Prostate gland (tissue), 2 donors: ENCODE data around the gene SOWAHC. TPM values are rescaled to one million over a fixed set of nuclear protein-coding genes. Genes with fewer than 3 reads are reported as not detected.

Experiments used
- DNase-seq: peaks from one replicate; pipeline ENCODE4 v3.0.0-alpha.2; 2019; ENCODE audit warnings: low spot score
- H3K27ac ChIP-seq, 2 donors: fragments of 200-600 bp; sonication (generic); 2 replicates each; pipeline ENCODE4 v1.5.1; 2017 to 2019
- H3K27me3 ChIP-seq: fragments of 200-600 bp; sonication (generic); replicated peaks from 2 replicates; pipeline ENCODE4 v1.5.1; 2019; ENCODE audit not compliant: insufficient read depth
- H3K36me3 ChIP-seq, 2 donors: fragments of 200-600 bp; sonication (generic); 1 replicate in 1 of 2; 2 replicates in 1 of 2; pipeline versions ENCODE4 v1.5.1 to v1.8.1; 2017 to 2019
- H3K4me1 ChIP-seq: fragments of 200-600 bp; sonication (generic); replicated peaks from 2 replicates; pipeline ENCODE4 v1.5.1; 2019
- H3K4me3 ChIP-seq, 2 donors: fragments of 200-600 bp; sonication (generic); 2 replicates each; pipeline ENCODE4 v1.5.1; 2017 to 2019
- H3K9me3 ChIP-seq: fragments of 200-600 bp; sonication (generic); 2 replicates; pipeline ENCODE4 v1.5.1; 2017
- CTCF ChIP-seq, 4 experiments: fragments of 200-600 bp in 2 of 4; fragments of 450-650 bp in 2 of 4; sonication (generic) in 2 of 4; IDR thresholded peaks; 1 replicate in 3 of 4; 2 replicates in 1 of 4; pipeline ENCODE4 v1.5.1; 2016 to 2019; ENCODE audit warnings: antibody characterized with exemption in 4 of 4, mild to moderate bottlenecking in 2 of 4, moderate library complexity in 2 of 4
- POLR2A ChIP-seq: fragments of 450-650 bp; IDR thresholded peaks from one replicate; pipeline ENCODE4 v1.6.1; 2016; ENCODE audit warnings: antibody characterized with exemption, mild to moderate bottlenecking
- POLR2AphosphoS5 ChIP-seq: sonication (generic); formaldehyde crosslinking; IDR thresholded peaks from one replicate; pipeline ENCODE4 v1.6.1; 2017; ENCODE audit warnings: antibody characterized with exemption
- WGBS: methylation state at CpG from one replicate; pipeline ENCODE4 v1.1.5; 2018; 5-methylcytosine and 5-hydroxymethylcytosine counted together
- intact Hi-C: fragments of 100-400 bp; cut with DNase I; formaldehyde crosslinking; loops from one replicate; pipeline ENCODE4 v1.14.2; 2022
- total RNA-seq, 2 donors: library from RNA; depleted of rRNA; stranded (reverse); fragments of >200 nt; gene quantifications; one replicate each; pipeline ENCODE4 v1.1.0, GENCODE V29; 2016

Gene SOWAHC
- total RNA-seq, 2 donors from 2014 or later: 20.7 to 24.9 TPM

DNA sequence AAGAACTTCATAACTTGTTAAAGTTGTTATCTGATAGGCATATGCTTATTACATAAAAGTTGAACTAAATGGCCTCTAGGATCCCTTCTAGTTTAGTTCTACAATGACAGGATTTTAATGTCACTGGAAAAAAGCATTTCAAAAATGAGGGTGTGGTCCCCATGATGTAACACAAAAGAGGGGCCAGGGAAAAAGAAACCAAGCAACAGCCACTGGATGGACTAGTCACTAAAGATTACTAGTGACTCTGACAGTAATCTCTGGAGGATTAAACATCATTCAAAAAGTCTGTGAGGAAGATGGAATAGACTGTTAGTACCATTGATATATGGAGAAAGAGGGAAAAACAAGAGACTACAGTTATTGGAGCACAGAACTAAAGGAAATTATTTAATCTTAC is 23.0 kb upstream of the SOWAHC start:
- no peaks in the 10 kb centered on the region for H3K36me3 ChIP-seq
- DNase-seq: no peak
- no peaks in the 10 kb centered on the region for H3K9me3 ChIP-seq
- H3K27ac ChIP-seq: no peak overlapping the region
- H3K4me1 ChIP-seq: no peaks in the 10 kb centered on the region
- intact Hi-C loops: no loop called here
- no peaks in the 10 kb centered on the region for H3K27me3 ChIP-seq
- TF ChIP-seq POLR2A: no peak
- no peak for TF ChIP-seq CTCF (IDR thresholded peaks at IDR 0.05)
- no peak for TF ChIP-seq POLR2AphosphoS5
- H3K4me3 ChIP-seq: no peak overlapping the region

- Histone ChIP-seq H3K4me3 (no peak overlapping the region), H3K4me1 (no peaks in the 10 kb centered on the region), H3K27ac (no peak overlapping the region), H3K27me3 (no peaks in the 10 kb centered on the region), H3K9me3 (no peaks in the 10 kb centered on the region), H3K36me3 (no peaks in the 10 kb centered on the region)
- intact Hi-C loops: no loop called here
- WGBS: 85% methylated on average over 3 of the region's 3 CpGs
- DNase-seq: no peak
- no peak for TF ChIP-seq POLR2AphosphoS5
- no peak for TF ChIP-seq CTCF (IDR thresholded peaks at IDR 0.05)
- TF ChIP-seq POLR2A: no peak
Observed at GRCh38 chr2:109592905-109593304, 21.3 kb upstream of the SOWAHC start.

DNA sequence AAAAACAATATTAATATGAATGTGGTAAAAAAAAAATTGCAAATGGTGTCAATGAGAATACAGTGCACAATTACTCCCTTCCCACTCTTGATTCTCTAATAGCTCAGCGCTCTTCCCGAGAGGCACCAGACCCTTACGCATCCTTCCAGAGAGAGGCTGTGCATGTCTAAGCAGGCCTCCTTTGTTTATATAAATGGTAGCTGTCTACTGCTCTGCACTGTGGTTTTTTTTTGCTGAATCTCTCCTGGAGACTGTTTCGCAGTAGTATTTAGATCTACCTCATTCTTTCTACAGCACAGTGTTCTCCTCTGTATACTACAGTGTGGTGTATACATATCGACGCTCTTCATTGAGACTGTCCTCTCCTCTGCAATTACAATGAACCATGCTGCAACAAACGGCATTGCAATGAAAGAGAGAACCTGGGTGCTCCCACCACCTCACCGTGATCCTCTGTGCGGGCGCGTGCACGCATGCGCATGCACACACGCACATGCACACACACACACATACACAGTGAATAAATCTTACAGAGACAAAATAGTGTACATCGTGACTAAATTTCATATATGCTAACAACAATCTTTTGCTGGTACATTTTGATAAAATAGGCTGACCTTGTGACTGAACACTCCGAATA is 19.8 kb upstream of the SOWAHC start:
- Histone ChIP-seq H3K27me3 (no peaks in the 10 kb centered on the region), H3K36me3 (no peaks in the 10 kb centered on the region)
- WGBS: 76% methylated on average over 16 of the region's 16 CpGs

GRCh38 chr2:109595644-109596043 is 18.5 kb upstream of the SOWAHC start:
- Histone ChIP-seq H3K9me3 (no peaks in the 10 kb centered on the region), H3K4me1 (no peaks in the 10 kb centered on the region), H3K27ac (no peak overlapping the region), H3K36me3 (no peaks in the 10 kb centered on the region), H3K4me3 (no peak overlapping the region), H3K27me3 (no peaks in the 10 kb centered on the region)
- TF ChIP-seq CTCF (IDR thresholded peaks at IDR 0.05) (no peak), POLR2A (no peak), POLR2AphosphoS5 (no peak)
- intact Hi-C loops: no loop called here
- WGBS: 79% methylated on average over 4 of the region's 4 CpGs
- DNase-seq: no peak

More for the DNA sequence above, 19.8 kb upstream of the SOWAHC start:
- H3K27ac ChIP-seq: no peak overlapping the region
- TF ChIP-seq POLR2A: no peak
- TF ChIP-seq CTCF (IDR thresholded peaks at IDR 0.05): no peak
- no peak for TF ChIP-seq POLR2AphosphoS5
- H3K4me3 ChIP-seq: no peak overlapping the region
- DNase-seq: no peak
- intact Hi-C loops: no loop called here
- H3K4me1 ChIP-seq: no peaks in the 10 kb centered on the region
- no peaks in the 10 kb centered on the region for H3K9me3 ChIP-seq

GRCh38 chr2:109597283-109597682 is 16.9 kb upstream of the SOWAHC start:
- DNase-seq: no peak
- intact Hi-C loops: no loop called here
- no peak overlapping the region for H3K4me3 ChIP-seq
- H3K9me3 ChIP-seq: no peaks in the 10 kb centered on the region
- 91% methylated on average over 3 of the region's 3 CpGs for WGBS
- no peak overlapping the region for H3K27ac ChIP-seq
- H3K4me1 ChIP-seq: no peaks in the 10 kb centered on the region
- no peaks in the 10 kb centered on the region for H3K36me3 ChIP-seq
- H3K27me3 ChIP-seq: no peaks in the 10 kb centered on the region
- TF ChIP-seq POLR2AphosphoS5: no peak
